SK-N-SH treated with all-trans-retinoic acid at 6 μM for 48 hours (cell line): ENCODE measurements around the gene BRICD5.

Experiments used
- CSDC2 ChIP-seq: fragments of 250-450 bp; sonication (Bioruptor Pico); IDR thresholded peaks from 2 replicates; pipeline ENCODE4 v1.5.0; 2020; ENCODE audit warnings: mild to moderate bottlenecking, moderate library complexity
- ESRRG ChIP-seq: fragments of 250-450 bp; sonication (Bioruptor Pico); IDR thresholded peaks from 2 replicates; pipeline ENCODE4 v1.6.1; 2021; ENCODE audit warnings: mild to moderate bottlenecking
- ISL1 ChIP-seq: fragments of 250-450 bp; sonication (Bioruptor Pico); IDR thresholded peaks from 2 replicates; pipeline ENCODE4 v2.1.2; 2022; ENCODE audit warnings: mild to moderate bottlenecking, moderate library complexity
- OSR1 ChIP-seq: fragments of 250-450 bp; sonication (Bioruptor Pico); IDR thresholded peaks from 2 replicates; pipeline ENCODE4 v1.8.0; 2022; ENCODE audit warnings: moderate library complexity, mild to moderate bottlenecking, inconsistent platforms
- PPARA ChIP-seq: fragments of 250-450 bp; sonication (Bioruptor Pico); IDR thresholded peaks from 2 replicates; pipeline ENCODE4 v1.5.0; 2020; ENCODE audit warnings: mild to moderate bottlenecking, borderline replicate concordance
- RARB ChIP-seq: fragments of 250-450 bp; sonication (Bioruptor Pico); IDR thresholded peaks from 2 replicates; pipeline ENCODE4 v1.8.0; 2021; ENCODE audit warnings: mild to moderate bottlenecking, moderate library complexity
- SNAI2 ChIP-seq: fragments of 250-450 bp; sonication (Bioruptor Pico); IDR thresholded peaks from 2 replicates; pipeline ENCODE4 v1.5.0; 2020; ENCODE audit warnings: mild to moderate bottlenecking, moderate library complexity
- TCF4 ChIP-seq: fragments of 250-450 bp; sonication (Bioruptor Pico); IDR thresholded peaks from 2 replicates; pipeline ENCODE4 v1.8.0; 2021; ENCODE audit warnings: mild to moderate bottlenecking, moderate library complexity, borderline replicate concordance
- ZC3H10 ChIP-seq: fragments of 250-450 bp; sonication (Bioruptor Pico); IDR thresholded peaks from 2 replicates; pipeline ENCODE4 v1.5.1; 2021; ENCODE audit warnings: mild to moderate bottlenecking, moderate library complexity
- ZNF70 ChIP-seq: fragments of 450-650 bp; formaldehyde crosslinking; IDR thresholded peaks from 2 replicates; pipeline ENCODE4 v1.5.0; 2020; ENCODE audit warnings: mild to moderate bottlenecking, moderate library complexity
- ZNF8 ChIP-seq: fragments of 450-650 bp; formaldehyde crosslinking; IDR thresholded peaks from 2 replicates; pipeline ENCODE4 v1.5.0; 2020; ENCODE audit warnings: mild to moderate bottlenecking, moderate library complexity
- TF ChIP-seq, protein P1 (sequence below): fragments of 250-450 bp; sonication (Bioruptor Pico); IDR thresholded peaks from 2 replicates; pipeline ENCODE4 v1.8.0; 2020; ENCODE audit warnings: mild to moderate bottlenecking, moderate library complexity, borderline replicate concordance
- TF ChIP-seq, protein P2 (sequence below): fragments of 250-450 bp; sonication (Bioruptor Pico); IDR thresholded peaks from 2 replicates; pipeline ENCODE4 v1.5.1; 2020; ENCODE audit warnings: low read depth, mild to moderate bottlenecking, moderate library complexity

DNA sequence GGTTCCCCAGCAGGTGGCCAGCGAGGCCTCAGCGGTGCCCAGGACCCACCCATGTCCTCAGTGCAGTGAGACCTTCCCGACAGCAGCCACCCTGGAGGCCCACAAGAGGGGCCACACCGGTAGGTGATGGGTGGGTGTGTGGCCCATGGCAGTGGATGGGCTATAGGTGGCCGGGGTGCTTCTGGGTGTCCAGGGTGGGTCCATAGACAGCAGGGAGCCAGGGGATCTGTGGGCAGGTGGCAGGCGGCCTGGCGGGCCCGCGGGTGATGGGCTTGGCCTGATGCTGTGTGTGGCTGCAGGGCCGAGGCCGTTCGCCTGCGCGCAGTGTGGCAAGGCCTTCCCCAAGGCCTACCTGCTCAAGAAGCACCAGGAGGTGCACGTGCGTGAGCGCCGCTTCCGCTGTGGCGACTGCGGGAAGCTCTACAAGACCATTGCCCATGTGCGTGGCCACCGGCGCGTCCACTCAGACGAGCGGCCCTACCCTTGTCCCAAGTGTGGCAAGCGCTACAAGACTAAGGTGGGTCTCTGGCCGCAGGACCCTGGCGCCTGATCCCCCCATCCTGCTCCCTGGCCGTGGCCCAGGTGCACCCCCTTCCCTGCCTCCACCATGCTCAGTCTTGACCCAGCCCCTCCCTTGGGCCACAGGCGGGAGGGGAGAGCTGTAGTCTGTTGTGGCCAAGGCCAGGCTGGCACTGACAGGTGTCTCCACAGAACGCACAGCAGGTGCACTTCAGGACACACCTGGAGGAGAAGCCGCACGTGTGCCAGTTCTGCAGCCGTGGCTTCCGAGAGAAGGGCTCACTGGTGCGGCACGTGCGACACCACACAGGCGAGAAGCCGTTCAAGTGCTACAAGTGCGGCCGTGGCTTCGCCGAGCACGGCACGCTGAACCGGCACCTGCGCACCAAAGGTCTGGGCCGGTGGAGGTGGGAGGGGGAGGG, 23.5 kb upstream of the BRICD5 start:
- TF ChIP-seq SNAI2 (CRISPR knock-in tag), result no peak
- TF ChIP-seq, protein P1, sequence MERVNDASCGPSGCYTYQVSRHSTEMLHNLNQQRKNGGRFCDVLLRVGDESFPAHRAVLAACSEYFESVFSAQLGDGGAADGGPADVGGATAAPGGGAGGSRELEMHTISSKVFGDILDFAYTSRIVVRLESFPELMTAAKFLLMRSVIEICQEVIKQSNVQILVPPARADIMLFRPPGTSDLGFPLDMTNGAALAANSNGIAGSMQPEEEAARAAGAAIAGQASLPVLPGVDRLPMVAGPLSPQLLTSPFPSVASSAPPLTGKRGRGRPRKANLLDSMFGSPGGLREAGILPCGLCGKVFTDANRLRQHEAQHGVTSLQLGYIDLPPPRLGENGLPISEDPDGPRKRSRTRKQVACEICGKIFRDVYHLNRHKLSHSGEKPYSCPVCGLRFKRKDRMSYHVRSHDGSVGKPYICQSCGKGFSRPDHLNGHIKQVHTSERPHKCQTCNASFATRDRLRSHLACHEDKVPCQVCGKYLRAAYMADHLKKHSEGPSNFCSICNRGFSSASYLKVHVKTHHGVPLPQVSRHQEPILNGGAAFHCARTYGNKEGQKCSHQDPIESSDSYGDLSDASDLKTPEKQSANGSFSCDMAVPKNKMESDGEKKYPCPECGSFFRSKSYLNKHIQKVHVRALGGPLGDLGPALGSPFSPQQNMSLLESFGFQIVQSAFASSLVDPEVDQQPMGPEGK (CRISPR knock-in tag), result no peak
- no peak for TF ChIP-seq ESRRG (CRISPR knock-in tag)
- TF ChIP-seq ZNF70 (CRISPR knock-in tag), result no peak
- TF ChIP-seq, protein P2, sequence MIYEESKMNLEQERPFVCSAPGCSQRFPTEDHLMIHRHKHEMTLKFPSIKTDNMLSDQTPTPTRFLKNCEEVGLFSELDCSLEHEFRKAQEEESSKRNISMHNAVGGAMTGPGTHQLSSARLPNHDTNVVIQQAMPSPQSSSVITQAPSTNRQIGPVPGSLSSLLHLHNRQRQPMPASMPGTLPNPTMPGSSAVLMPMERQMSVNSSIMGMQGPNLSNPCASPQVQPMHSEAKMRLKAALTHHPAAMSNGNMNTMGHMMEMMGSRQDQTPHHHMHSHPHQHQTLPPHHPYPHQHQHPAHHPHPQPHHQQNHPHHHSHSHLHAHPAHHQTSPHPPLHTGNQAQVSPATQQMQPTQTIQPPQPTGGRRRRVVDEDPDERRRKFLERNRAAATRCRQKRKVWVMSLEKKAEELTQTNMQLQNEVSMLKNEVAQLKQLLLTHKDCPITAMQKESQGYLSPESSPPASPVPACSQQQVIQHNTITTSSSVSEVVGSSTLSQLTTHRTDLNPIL (CRISPR knock-in tag), result no peak
- TF ChIP-seq ZNF8, result no peak
- no peak for TF ChIP-seq OSR1 (CRISPR knock-in tag)
- no peak for TF ChIP-seq CSDC2 (CRISPR knock-in tag)
- TF ChIP-seq ZC3H10 (CRISPR knock-in tag), result no peak
- TF ChIP-seq TCF4 (CRISPR knock-in tag), result no peak
- TF ChIP-seq PPARA, result no peak
- TF ChIP-seq ISL1 (CRISPR knock-in tag), result no peak
- no peak for TF ChIP-seq RARB (CRISPR knock-in tag)
